Stimulated activated CD8-positive, alpha-beta memory T cell treated with anti-CD3 and anti-CD28 coated beads, Interleukin-4, amount 100 ng/mL, for 1 hour (primary cell): Measurements from ENCODE around the gene PTGES3.
"Not testable (repeated sequence)": the region's sequence is repeated elsewhere in the genome, so short reads cannot be mapped to it uniquely, and the experiment has no call there.

Experiments used
- DNase-seq, 2 donors: peaks; one replicate each; pipeline ENCODE4 v3.0.0-alpha.2; 2020; ENCODE audit warnings: low read depth in 2 of 2, low spot score in 1 of 2

PTGES3 gene

DNA sequence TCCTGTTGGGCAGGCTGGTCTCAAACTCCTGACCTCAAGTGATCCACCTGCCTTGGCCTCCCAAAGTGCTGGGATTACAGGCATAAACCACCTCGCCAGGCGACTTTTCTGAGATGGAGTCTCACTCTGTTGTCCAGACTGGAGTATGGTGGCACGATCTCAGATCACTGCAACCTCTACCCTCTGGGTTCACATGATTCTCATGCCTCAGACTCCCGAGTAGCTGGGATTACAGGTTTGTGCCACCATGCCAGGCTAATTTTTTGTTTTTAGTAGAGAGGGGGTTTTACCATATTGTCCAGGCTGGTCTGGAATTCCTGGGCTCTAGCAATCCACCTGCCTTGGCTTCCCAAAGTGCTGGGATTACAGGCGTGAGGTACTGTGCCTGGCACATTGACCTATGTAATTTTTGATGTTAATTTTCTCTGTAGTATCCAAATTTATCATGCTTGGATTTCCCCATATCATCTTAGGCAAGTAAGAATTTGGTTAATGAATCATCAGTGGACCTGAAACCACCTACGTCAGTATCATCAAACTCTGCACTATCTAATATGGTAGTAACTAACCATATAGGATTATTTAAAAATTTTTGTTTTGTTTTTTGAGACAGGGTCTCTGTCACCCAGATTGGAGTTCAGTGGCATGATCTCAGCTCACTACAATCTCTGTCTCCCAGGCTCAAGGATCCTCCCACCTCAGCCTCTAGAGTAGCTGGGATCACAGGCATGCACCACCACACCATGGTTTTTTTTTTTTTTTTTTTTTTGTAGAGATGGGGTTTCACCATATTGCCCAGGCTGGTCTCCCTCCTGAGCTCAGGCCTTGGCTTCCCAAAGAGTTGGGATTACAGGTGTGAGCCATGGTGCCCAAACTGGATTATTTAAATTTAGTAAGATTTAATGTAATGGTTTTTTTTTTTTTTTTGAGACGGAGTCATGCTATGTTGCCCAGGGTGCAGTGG, 30.4 kb downstream of the PTGES3 start:
- no peak for DNase-seq

DNA sequence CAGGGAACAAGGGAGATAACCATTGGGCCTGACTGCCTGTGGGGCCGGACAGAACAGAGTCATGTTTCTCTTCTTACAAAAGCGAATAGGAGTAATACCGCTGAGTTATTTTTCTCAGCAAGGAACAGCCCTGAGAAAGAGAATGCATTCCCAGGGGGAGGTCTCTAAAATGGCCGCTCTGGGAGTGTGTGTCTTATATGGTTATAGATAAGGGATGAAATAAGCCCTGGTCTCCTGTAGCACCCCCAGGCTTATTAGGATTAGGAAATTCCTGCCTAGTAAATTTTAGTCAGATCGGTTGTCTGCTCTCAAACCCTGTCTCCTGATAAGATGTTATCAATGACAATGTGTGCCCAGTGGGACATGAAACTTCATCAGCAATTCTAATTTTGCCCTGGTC, 34.3 kb downstream of the PTGES3 start:
- not testable (repeated sequence) for DNase-seq

DNA sequence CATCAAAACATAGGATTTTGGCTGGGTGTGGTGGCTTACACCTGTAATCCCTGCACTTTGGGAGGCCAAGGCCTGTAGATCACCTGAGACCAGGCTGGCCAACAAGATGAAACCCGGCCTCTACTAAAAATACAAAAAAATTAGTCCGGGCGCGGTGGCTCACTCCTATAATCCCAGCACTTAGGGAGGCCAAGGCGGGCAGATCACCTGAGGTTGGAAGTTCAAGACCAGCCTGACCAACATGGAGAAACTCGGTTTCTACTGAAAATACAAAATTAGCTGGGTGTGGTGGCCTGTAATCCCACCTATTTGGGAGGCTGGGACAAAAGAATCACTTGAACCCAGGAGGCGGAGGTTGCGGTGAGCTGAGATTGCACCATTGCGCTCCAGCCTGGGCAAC, 40.1 kb downstream of the PTGES3 start:
- not testable (repeated sequence) for DNase-seq

DNA sequence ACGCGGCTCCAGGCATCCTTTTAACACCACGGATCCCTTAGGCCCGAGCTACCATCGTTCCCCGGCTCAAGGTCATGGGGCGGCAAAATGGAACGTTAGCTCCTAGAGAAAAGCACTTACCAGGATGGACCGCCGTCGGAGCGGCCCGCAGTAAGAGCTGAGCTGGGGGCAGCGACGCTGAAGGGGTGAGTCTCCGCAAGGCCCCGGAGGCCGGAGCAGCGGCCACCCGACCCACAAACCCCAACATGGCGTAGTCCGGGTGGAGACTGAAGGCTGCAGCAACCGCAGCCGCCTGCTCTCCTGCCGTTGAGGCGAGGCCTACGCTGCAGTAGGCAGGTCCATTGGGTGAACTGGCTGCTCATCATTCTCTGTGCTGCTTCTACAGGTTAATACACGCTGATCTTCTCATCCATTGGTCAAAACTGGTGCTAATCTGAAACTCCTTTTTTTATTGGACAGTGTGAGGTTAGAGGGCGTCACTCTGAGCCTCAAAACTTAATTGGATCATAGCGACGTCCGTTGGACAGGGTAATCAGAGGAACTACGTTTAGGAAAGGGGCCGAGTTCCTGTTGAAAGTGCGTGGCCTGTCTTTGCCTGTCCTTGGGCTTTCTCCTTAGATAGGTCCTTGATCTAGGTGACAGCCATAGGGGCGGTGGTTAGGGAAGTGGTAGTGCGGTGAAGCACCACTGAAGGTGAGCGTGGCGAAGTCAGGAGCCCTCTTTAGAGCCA, 42.2 kb downstream of the PTGES3 start, which contains the start of gene ATP5F1B:
TSS of gene ATP5F1B (minus strand) at position 268 of the 730 bp plus-strand sequence. CDS start at position 247, 21 bp downstream.
- peak; percentile 62 to 76 for DNase-seq

DNA sequence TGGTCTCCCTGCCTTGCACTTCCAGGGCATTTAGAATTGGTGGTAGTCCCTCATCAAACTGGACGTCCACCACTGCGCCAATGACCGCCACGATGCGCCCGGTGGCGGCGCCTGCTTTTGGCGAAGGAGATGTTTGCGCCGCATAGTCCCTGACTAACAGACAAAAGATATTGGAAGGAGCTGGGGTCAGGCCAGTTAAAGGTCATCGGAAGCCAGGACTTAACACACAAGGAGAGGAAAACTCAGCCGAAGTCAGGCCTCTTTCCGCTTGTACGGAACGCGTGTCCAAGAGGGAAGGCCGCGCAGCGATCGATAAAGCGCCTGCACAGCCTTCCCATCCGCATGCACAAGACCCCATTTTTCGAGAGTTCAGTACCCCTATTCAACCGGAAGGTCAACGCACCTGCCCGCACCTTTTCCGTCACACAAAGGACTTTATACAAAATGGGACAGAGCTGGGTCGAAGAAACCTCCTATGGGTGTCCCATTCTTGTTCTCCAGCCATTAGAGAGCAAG, 42.8 kb downstream of the PTGES3 start:
- no peak for DNase-seq

DNA sequence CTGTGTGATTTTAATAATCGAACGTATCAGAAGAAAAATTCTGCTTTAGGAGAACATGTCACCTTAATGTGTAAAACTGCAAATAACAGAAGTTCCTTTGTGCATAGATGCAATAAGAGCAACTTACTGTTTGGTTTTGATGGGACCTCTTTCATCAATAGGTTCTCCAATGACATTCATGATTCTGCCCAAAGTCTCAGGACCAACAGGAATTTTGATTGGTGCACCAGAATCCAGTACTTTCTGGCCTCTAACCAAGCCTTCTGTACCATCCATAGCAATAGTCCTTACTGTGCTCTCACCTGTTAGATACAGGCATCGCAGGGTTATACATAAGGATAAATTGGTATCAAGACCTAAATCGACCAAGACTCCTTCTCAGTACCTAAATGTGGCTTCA, 43.4 kb downstream of the PTGES3 start:
- no peak for DNase-seq

DNA sequence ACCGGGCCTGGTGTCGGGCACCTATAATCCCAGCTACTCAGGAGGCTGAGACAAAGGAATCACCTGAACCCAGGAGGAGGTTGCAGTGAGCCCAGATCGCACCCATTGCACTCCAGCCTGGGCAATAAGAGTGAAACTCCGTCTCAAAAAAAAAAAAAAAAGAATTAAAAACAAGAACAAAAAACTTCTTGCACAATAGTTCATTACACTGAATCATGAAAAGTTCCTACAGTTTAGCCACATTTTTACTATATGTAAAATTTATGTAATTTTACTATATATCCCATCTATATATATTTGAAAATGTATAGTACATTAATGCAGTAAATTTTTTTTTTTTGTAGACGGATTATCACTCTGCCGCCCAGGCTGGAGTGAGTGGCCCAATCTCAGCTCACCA, 46.9 kb downstream of the PTGES3 start:
- no peak for DNase-seq

DNA sequence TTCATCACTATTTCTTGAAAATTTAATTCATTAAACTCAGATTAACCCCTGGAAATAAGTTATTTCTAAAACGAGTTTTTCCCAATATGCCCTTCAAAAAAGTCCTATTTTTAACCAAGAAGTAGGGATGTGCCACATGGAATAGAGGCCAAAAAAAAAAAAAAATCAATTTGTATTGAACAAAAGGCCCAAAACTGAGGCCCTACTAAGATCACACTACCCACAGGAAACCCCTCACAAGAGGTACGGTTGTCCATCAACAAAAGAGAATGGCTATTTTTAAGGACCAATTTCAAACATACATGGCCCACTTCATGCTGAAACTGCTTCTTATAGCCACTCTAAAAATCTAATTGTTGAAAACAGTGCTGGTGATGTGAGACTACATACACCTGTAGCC, 50.5 kb downstream of the PTGES3 start:
- DNase-seq = no peak

DNA sequence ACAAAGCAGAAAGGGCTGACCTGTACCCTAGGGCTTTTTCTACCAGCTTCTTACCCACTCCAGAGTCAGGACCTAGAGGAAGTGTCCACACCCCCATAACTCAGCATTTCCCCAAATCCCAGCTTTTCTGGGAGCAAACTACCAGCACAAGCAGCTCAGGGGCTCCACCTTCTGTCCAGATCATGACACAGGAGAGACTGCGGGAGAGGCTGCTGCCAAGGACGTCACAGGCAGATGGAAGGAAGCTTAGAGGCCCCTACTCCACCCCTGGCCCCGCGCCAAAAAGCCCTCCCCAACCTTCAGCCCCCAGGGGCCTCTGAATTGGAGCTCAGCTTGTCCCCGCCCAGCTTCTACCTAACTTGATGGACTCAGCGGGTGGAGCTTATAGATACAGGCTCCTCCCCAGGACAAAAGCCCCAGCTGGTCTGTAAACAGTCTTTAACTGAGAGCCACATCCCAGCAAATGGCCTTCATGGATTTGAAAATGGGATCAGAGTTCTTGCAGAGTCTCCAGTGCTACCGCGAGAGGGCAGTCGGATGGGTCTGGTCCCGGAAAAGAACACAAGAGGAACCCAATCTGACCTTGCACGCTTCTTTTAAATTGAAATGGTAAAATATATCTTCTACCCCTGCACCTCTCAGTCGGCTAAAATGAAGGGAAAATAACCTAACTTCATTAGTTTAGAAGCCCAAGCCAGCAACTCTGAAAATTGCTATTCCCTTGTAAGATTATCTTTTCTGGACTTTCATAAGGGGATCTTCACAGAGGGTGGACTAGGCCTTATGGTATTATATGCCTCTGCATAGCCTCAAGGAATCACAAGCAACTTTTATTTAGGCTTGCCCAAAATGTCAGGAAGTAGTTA, 51.2 kb downstream of the PTGES3 start:
- peak; percentile 76 to 89 for DNase-seq

DNA sequence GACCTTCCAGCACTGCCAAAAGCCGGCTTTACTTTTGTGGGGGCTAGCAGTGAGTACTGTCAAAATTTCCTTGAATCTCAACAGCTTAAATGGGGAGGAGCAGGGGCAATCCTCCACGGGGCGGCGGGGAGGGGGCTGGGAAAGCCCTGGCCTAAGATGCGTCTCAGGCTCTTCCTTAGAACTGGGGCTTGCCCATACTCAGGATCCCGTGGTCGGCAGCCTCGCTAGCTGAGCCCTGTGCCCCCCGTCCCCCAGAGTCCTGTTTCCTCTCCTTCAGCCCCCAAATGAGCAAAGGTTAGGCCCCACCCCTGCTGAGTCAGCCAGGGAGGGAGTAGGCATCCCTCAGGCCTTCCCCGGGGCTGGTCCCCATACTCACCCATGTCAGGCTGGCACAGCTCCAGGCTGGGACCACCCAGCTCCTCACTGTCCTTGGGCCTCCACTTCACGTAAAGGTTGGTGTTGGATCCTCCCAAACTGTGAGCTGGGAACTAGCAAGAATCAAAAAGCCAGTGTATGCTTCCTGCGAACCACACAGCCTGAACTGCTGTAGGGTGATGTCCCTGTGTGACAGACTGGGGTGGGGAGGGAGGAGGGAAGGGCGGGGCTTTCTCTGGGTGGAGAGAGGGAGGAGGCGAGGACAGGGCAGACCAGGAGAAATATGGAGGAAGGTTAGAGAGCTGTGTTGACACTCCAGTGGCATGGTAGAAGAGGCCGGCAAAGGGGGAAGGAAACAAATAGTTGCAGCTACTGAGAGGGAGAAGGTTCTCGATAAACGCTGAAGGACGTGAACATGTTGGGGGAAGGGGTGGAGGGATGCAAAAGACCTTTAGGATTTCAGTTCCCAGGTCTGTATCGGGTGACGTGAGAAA, 52.0 kb downstream of the PTGES3 start:
- peak; percentile 60 to 64 for DNase-seq

DNA sequence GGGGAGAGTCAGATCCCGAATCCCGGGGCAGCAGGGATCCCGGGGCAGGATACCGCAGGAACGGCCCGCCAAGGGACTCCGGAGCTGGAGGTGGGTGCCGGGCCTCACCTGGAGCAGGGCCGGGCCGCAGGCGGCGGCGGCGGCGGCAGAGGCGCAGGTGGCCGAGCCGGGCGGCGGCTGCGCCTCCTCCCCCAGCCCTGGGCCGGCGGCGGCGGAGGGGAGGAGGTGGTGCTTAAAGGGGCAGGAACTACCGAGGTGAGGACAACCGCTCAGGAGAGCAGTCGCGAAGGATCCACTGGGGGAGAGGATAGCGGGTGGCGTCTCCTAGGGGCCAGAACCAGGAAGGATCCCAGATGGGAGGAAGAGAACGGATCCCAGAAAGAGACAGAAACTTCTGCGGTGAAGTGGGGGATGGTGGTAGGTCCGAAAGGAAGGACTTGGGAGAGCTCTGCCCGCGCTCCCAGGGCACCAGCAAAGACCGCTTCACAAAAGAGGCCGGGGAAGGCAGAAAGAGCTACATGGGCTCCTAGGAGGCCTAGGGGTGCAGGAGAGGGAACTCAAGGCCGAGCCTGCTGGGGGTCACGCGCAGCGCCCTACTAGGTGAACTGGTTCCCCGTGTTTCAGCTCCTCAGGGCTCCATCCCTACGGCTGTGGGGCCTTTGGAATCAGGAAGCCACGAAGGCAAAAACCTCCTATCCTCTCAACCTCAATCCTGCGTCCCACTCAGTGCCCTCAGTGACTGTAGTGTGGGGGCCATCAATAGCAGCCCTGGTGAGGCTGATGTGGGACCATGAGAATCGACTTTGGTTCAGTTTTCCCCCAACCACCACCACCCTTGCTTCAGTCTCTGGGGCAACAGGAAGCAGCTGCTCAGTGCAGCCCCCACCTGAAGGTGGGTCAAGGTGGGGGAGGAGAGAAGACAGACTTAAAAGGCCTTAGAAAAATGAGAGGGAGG, 53.0 kb downstream of the PTGES3 start:
- peak in 1 of 2 donors; percentile 44 for DNase-seq

DNA sequence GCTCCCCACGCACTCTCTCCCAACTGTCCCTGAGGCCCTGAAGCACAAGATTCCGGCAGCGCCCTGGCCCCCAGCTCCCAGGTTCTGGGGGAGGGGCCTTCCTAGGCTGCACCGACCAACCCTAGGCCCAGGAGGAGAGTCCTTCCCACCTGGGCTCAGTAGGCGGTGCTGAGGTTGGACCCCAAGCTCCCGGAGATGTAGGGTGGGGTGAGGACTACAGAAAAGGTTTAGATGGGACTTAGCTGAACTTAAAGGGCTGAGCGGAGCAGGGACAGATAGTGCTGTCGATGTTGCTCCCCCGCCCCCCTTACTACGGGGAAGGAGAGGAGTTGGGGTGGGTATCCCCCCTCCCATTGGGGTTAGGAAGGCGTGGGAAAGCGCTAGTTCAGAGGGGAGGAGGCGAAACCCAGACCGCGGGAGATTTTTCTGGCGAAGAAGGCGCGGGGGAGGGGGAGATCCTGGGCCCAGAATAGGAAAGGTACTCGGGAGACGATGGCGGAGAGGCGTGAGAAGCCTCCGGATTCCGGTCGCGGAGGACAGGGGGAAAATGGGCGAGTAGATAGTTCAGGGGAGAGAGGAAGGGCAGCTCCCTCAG, 53.7 kb downstream of the PTGES3 start:
- DNase-seq = no peak

DNA sequence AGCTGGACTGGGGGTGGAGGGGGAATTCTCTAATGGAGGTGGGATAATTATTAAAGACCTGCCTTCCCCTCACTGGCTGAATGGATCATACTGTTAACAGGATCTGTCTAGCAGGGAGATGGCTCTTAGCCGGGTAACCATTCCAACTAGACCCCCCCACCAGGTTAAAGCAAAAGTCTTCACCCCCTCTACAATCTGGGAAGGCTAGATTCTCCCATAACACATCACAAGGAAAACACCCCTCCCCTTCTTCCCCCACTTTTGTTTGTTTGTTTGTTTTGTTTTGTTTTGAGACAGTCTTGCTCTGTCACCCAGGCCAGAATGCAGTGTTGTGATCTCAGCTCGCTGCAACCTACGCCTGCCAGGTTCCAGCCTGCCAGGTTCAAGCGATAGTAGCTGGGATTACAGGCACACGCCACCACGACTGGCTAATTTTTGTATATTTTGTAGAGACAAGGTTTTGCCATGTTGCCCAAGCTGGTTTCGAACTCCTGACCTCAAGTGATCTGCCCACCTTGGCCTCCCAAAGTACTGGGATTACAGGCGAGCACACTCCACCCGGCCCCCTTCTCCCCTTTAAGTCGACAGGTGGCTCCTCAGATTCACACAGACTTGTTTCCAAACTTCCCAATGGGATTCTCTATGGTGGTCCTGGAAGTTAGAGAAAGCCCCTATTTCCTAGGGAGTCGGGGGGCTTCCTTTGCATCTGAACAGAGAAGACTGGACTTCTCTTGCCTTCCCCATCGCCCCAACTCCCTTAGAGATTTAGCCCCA, 54.4 kb downstream of the PTGES3 start:
- DNase-seq = no peak

DNA sequence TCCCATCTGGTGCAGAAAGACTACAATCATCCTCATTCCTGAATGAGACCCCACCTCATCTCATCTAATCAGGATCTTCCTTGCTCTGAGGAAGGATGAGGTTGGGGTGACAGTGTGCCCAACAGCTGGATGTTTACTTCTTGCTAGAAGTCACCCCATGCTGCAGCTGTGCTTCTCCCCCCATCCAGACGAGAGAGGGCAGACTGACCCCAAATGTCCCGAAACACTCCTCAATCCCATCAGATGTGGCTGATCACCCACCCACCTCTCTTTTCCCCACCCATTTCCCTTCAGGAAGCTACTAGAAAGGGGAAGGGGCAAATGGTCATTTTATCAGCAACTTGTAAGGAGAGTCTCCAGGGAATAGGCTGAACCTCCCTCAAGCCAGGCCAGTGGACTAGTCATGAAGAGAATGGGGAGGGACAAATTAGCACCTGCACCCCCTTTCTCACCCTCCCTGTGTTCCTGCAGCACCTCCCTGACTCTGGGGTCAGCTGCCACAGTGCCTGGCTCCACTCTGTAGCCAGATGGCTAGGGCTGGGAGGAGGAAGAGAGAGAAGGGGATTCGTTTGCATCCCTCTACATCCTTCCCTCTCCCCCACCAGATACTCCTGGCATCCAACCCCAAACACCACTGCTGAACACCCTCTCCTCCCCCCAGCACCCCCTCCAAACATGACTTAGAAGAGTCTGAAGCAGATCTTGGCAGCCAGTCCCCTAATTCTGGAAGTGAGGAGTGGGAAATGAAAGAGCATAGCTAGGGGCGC, 55.2 kb downstream of the PTGES3 start:
- no peak for DNase-seq

DNA sequence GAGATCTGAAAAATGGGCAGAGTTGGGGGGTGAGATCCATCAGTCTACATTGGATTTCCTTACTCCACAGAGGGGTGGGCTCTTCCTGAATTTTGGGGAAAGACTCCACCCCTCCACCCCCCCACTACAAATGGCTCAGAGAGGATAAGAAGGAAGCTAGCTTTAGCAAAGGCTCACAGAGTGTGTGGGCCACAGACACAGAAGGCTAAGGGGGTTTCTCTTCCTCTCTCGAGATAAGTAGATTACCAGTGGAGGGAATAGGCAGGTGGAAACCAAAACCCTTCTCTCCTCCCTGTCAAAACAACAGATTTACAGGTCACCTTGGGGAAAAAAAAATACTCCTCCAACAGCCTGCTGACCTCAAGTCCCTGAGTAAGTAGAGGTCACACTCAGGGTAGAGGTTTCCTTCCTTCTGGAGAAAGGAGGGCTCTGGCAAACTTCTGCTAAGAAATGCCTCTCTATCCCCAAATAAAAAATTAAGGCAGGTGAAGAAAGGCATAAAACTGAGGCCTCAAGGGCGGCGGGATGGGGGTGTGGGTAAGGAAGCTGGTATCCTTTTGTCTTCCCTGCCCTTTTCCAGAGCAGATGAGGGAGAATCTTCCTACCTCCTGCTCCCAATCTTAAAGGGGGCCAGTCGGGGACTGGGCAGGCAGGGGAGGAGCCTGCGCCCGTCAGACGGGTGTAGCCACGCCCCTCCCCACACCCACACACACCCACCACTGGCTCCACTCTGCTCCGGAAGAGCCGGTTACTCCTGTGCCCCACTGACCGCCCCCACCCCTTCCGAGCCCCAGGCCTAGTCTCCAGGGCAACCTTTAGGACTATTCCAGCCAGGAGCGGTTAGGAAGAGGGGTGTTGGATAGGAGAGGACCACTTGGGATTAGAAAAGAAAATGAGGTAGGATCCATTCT, 56.0 kb downstream of the PTGES3 start:
- DNase-seq = no peak

DNA sequence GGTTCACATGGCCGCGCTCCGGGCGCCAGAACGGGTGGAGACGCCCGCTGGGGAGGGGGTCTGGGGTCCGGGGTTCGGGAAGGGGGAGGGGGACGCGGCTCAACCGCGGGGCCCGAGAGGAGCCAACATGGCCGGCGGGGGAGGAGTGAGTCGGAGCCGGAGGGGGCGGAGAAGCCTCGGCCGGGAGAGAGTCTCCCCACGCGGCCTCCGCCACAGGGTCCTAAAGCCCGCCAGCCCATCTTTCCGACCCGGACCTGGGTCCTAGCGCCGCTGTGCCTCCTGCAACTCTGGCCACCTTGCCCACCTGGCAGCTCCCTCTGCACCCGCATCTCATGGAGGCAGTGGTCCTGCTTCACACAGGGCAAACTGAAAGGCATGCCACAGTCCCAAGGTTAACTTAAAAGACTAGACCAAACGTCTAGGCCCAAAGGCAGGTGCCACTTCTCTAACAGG, 57.9 kb downstream of the PTGES3 start, which contains the start of gene BAZ2A:
TSS of gene BAZ2A (minus strand) at position 147 of the 453 bp plus-strand sequence. CDS start 12,796 bp downstream, outside the sequence.
- peak; percentile 70 to 76 for DNase-seq
